K562 (cell line): ENCODE measurements around the gene ZBTB38.

Experiments
- CC2D1A ChIP-seq: fragments of 450-650 bp; IDR thresholded peaks from 2 replicates; pipeline ENCODE4 v1.6.1; 2017; ENCODE audit warnings: mild to moderate bottlenecking
- ELF1 ChIP-seq: fragments of 200-800 bp; sonication (Bioruptor generic); IDR thresholded peaks from 2 replicates; pipeline ENCODE4 v1.6.1; 2016; ENCODE audit warnings: missing genetic modification characterization, missing compliant biosample characterization
- EP300 ChIP-seq: IDR thresholded peaks from 2 replicates; pipeline ENCODE4 v1.6.1; 2012; ENCODE audit warnings: low read length, improper control_type of control experiment
- RNF219 ChIP-seq: fragments of 250-450 bp; sonication (Bioruptor Pico); IDR thresholded peaks from 2 replicates; pipeline ENCODE4 v1.5.0; 2022; ENCODE audit warnings: mild to moderate bottlenecking
- ZFX ChIP-seq: sonication (generic); formaldehyde crosslinking; IDR thresholded peaks from 2 replicates; pipeline ENCODE4 v1.8.0; 2022; ENCODE audit warnings: mild to moderate bottlenecking, missing genetic modification reagents, moderate library complexity
- TF ChIP-seq, protein P1 (sequence below), 3 experiments: IDR thresholded peaks in 2 of 3; conservative IDR thresholded peaks in 1 of 3; 2 replicates each; pipeline ENCODE4 v1.5.1; 2011 to 2012; ENCODE audit warnings: low read length in 3 of 3, mild to moderate bottlenecking in 3 of 3, control low read depth in 2 of 3, improper control_type of control experiment in 1 of 3, inconsistent platforms in 1 of 3, low read depth in 1 of 3, mixed read lengths in 1 of 3, moderate library complexity in 1 of 3; ENCODE audit not compliant: insufficient read depth in 2 of 3

DNA sequence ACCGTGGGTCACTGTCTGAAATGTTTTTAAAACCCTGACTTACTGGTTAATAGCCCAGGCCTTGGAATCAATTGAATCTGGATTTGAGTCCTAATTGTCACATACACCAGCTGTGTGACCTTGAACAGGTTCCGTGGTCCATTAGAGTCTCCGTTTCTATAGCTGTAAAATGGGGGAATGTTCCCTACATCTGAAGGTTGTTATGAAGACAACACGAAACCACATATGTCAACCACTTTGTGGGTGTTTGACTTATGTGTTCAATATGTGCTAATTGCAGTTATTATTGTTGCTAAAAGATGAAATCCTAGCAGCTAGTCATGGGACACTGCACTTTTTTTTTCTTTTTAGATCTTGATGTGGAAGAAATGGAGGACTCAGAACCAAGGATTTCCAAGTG, 35.3 kb downstream of the ZBTB38 start:
- no peak for TF ChIP-seq RNF219 (CRISPR knock-in tag)
- no peak for TF ChIP-seq ZFX (CRISPR knock-in tag)
- TF ChIP-seq, protein P1, sequence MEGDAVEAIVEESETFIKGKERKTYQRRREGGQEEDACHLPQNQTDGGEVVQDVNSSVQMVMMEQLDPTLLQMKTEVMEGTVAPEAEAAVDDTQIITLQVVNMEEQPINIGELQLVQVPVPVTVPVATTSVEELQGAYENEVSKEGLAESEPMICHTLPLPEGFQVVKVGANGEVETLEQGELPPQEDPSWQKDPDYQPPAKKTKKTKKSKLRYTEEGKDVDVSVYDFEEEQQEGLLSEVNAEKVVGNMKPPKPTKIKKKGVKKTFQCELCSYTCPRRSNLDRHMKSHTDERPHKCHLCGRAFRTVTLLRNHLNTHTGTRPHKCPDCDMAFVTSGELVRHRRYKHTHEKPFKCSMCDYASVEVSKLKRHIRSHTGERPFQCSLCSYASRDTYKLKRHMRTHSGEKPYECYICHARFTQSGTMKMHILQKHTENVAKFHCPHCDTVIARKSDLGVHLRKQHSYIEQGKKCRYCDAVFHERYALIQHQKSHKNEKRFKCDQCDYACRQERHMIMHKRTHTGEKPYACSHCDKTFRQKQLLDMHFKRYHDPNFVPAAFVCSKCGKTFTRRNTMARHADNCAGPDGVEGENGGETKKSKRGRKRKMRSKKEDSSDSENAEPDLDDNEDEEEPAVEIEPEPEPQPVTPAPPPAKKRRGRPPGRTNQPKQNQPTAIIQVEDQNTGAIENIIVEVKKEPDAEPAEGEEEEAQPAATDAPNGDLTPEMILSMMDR (IDR thresholded peaks at IDR 0.05 in 2 of 3, conservative IDR thresholded peaks at IDR 0.05 in 1 of 3; ENCODE audit: insufficient read depth in 2 of 3, low read depth in 1 of 3, low read length in 3 of 3): no peak
- TF ChIP-seq EP300: no peak
- TF ChIP-seq CC2D1A: no peak
- TF ChIP-seq ELF1 (tag): no peak
